ENCODE data around the gene COL4A1.

COL4A1 gene

DNA sequence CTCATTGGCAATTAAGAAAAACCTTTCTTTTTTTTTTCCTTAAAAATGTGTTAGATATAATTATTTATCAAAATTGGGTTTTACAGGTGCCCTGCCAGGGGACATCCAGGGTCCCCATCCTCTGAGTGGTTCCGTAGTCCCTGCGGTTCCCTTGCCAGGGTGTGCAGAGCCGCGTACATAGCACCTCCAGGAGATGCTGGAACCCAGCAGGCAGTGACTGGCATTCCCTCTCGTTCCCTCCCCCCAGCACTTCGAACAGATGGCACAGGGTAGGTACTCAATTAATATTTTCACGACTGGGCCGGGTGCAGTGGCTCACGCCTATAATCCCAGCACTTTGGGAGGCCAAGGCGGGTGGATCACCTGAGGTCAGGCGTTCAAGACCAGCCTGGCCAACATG is 82.0 kb downstream of the COL4A1 start:
- no peak for DNase-seq (ENCODE audit: low spot score)
- no peak for FAIRE-seq

DNA sequence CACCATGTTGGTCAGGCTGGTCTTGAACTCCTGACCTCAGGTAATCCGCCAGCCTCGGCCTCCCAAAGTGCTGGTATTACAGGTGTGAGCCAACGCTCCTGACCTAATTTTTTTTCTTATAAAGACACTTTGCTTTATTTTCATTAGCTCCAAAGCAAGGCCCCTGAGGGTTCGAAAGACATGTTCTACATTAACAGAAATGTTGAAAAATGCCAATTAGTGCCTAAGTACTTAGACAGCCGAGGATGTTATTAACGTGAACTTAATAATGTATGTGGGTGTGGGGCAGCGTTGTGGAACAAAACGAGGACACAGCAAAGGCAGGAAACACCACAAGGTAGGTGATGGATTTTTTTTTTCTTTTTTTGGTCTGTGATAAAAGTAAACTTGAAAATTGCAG is 82.4 kb downstream of the COL4A1 start:
- FAIRE-seq (no peak), DNase-seq (ENCODE audit: low spot score) (no peak)

DNA sequence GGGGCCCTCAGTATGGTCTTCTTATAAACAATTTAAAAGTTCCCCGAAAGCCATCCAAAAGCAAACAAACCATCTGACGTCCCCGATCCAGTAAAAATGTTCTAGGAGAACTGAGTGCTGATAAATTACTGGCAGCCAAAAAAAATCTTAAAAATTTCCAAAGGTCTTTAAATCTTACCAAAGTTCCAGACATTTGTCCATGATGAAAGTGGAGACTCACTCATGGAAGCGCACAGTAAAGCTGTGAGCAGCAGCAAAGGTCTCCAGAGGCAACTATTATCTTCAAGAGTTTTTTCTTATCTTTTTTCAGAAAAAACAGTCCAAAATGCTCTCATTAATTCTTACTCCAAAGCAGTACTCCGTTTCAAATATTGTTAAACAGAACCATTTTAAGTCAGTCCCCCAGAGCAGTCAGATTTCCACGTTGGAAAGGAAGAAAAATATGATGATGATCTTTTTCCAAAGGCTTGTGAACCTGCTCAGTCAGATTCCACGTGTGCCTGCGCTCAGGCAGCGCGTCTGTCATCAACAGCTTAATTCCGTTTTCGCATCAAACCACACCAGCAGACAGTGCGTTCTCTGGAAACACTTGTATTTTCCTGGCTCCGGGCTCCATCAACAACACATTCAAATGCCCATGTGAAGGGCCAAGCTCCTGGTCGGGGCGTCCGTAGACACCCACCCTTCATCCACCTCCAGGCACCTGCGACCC is 85.4 kb downstream of the COL4A1 start:
- FAIRE-seq (no peak), DNase-seq (ENCODE audit: low spot score) (no peak)

DNA sequence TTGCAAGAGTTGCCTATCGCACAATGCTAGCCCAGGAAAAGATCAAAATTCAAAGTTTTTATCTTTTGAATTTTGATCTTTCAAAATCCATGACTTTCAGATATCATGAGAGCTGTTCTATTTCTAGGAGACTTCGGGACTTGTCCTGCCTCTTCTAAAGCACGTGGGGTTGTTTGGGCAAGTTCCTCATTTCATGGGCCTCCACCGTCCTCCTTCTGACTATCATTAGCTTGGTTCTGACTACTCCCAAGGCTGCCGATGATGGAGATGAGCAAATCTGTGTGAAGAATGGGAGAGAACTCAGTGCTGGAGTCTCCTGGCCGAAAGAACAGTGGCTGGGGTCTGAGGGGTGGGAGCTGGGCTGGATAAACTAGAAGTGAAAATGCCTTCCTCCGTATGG is 86.5 kb downstream of the COL4A1 start:
- FAIRE-seq (no peak), DNase-seq (ENCODE audit: low spot score) (no peak)

DNA sequence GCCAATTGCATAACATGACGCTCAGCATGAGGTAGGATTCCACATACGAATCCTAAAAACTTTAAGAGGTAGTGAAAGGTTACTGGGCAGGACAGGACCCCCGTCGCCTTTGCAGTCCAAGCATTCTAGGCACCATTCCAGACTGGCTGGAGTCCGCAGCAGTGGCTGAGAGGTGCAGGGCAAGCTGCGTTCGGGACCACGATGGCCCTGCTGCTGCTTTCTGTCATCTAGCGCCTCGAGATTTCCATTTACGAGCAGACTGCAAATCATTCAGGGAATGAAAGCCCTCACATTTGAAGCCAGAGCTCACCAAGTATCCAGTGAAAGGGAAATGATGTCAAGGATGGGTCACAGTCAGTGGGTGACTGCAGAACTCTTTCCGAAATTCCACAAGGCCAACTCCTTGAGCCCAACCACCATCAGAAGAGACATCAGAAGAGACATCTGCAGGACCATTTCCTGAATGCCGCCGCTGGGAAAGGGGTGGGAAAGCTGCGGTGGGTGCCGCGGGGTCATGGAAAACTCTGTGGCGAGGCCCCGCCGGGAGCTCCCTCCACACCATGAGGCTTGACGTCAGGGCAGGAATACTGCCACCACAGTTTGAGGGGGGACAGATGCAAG is 88.3 kb downstream of the COL4A1 start:
- DNase-seq (ENCODE audit: low spot score) (no peak), FAIRE-seq (no peak)

DNA sequence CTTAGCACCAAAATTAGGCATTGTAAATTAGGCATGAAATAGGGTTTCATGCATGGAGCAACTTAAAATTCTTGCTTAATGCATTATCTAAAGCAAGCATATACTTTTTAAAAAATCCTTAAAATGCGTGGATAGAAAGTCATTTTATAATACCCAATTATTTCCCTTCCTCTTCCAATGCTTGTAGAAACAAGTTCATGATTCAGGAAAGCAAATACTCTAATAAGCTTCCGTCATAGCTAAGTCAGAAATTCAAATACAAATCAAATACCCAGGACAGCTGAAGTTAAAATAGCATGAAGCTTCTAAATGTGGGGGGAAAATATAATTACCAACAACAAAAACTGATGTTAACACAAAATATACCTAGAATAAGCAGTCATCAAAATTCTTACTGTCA is 89.1 kb downstream of the COL4A1 start:
- DNase-seq (ENCODE audit: low spot score) (no peak), FAIRE-seq (no peak)

DNA sequence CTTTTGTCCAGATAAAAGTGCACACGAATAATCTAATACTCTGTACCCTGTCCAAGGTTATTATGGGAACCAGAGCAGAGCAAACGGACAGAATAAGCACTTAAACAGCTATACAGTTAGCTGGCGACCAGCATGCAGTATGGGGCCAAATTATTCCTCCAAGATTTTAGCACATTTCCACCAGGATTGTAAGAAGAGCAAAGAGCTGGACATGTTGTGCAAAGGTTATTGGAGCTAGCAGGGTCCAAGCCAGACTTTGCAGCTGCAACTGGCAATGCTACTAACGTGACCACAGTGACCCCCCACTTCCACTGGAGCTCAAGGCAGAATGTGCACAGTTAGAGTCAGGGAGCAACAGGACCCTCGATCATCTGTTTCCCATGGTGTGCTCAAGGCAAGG is 89.9 kb downstream of the COL4A1 start:
- no peak for DNase-seq (ENCODE audit: low spot score)
- no peak for FAIRE-seq

DNA sequence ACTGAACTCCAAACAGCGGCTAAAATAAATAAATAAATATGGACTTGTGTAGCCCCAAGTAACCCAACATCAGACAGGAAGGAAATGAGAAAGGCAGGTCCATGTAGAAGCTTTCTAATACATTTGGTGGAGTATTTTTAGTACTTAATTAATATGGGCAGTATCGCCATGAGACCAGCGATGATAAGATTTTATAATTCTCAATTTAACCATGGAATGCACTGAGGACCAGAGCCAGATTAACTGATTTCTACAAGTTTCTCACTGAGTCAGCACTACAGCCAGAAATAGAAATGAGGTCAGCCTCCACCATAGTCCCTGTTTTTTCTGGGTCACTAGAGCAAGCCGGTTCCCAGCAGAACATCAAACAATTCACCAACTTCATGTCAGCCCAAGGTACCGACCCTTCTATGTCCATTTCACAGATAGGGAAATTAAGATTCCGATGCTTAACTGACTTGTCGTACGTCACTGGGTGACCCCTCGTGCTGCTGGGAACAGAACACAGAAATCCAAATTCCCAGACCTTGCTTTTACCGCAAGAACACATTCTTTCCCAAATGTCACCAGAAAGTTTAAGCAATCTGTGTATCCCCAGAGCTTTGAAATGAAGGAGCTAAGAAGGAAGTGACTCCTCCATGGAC is 90.4 kb downstream of the COL4A1 start:
- peak; percentile 37 for DNase-seq (ENCODE audit: low spot score)
- FAIRE-seq: no peak

DNA sequence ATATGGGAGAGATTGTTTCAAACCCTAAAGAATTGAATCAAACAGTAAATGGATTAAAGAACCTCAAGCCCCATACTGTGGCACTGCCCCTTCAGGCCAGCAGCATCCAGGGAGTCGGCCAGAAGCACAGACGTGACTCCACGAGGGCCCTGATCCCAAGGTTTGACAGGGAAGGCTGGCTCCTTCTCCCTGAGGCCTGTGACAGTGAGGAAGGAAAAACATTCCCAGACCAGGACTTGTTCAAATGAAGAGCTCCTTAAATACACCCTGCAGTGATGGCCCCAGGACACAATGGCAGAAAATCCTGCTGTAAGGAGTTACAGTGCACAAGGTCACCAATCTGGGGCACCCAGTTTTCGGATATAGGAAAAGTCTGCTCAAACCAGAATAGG is 91.0 kb downstream of the COL4A1 start:
- FAIRE-seq: no peak

DNA sequence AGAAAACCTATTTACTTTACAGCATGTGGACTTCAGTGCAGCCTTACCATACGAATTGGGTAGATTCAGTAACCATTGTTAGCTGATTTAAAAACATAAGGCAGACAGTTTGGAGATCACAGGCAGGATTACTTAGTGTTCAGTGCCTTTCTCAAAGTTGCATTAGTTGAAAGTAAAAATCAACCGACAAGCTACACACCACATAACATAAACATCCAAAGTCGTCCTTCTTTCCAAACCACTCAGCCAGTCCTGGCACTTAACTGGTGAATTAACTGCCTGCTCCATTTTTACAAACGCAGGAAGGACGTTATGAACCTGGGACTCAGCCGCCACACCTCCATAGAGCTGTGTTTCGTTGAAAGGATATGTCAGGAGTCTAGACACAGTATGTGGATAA is 91.4 kb downstream of the COL4A1 start:
- FAIRE-seq (no peak), DNase-seq (ENCODE audit: low spot score) (no peak)

More for the DNA sequence above, 91.0 kb downstream of the COL4A1 start:
- no peak for DNase-seq (ENCODE audit: low spot score)

DNA sequence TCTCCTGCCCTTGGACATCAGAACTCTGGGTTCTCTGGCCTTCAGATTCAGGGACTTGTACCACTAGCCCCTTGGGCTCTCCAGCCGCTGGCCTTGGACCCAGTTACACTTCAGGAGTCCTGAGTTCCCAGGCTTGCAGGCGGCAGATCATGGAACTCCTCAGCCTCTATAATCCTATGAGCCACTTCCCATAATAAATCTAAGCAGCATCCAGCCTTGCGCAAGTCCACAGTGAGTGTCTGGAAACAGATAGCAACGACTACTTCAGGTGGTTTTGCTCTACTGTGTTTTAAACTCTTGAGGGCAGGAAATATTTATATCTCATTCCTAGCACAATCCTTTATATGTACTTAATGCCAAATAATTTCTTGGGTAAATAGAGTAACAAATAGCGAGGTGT is 92.3 kb downstream of the COL4A1 start:
- FAIRE-seq (no peak), DNase-seq (ENCODE audit: low spot score) (no peak)

DNA sequence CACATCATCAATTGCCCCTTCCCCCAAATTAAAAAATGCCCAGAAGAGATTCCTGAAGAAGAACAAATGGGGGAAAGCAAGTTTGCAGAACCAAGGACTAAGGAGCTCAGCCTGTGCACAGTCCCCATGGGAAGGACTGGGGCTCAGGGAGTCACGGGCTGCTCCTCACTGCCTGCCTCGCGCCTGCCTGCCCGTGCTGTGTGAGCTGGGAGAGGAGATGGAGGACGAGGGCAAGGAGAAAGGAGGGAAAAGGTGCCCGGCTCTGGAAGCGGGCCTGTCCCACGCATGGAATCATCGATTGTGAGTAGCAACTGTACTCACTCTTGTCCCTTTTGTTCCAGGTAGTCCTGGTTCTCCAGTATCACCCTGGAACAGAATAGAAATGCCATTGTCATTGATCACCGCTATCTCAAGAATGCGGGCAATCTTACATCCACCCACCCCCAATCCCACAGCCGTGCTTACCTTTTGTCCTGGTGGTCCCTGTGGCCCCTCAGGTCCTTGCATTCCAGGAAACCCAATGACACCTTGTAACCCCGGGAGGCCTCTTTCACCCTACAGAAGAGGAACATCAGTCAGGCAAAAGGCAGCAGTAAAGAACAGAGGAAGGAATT is 93.4 kb downstream of the COL4A1 start:
- no peak for FAIRE-seq
- DNase-seq (ENCODE audit: low spot score): no peak

DNA sequence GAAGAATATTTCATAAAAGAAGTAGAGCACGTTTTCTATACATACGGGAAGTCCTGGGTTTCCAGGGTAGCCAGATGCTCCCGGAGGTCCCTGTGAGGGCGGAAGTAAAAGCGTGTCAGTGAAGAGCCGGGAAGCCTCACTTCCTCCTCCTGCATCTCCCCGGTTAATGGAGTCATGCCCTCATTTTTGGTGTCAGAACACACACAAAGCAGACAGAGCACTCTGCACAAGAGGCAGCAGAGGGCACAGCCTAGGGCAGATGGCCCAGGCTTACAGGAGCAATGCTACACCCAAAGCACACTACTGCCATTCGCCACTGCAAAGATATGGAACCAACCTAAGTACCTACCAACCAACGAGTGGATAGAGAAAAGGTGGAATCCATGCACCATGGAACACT is 94.4 kb downstream of the COL4A1 start:
- DNase-seq (ENCODE audit: low spot score): no peak
- no peak for FAIRE-seq

DNA sequence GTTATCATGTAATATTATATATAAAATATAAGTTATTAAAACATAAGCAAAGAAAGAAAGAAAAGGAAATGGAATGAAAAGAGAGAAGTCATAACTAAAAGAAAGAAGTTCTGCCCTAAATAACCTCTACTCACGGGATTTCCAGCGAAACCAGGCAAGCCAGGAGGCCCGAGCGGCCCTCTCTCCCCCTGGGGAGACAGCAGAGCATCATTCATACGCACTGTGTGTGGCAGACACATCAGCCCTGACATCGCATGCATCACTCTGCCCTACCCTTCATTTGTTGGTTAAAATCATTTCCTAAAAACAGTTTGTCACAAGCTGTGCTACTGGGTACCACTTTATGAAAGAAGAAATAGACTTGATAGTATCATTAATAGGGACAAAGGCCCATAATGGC is 95.2 kb downstream of the COL4A1 start:
- FAIRE-seq: no peak
- DNase-seq (ENCODE audit: low spot score): no peak

DNA sequence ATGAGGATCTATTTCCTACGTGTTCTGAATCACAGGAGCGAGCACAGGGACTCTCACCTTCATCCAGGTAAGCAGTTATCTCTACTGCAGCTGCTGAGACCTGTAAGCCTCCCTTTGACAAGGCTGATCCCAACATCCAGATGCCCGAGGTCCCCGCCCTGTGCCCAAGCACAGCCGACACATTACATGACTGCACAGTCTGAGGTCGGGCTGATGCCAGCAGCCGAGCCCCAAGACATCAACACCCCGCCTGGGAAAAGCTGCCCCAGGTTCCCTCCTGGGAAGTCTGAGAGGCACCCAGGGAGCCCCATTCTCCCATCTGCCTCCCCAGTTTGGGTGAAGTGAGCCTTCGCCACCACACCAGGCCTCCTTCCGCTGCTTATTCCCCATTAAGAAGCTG is 95.9 kb downstream of the COL4A1 start:
- DNase-seq (ENCODE audit: low spot score) (no peak), FAIRE-seq (no peak)

DNA sequence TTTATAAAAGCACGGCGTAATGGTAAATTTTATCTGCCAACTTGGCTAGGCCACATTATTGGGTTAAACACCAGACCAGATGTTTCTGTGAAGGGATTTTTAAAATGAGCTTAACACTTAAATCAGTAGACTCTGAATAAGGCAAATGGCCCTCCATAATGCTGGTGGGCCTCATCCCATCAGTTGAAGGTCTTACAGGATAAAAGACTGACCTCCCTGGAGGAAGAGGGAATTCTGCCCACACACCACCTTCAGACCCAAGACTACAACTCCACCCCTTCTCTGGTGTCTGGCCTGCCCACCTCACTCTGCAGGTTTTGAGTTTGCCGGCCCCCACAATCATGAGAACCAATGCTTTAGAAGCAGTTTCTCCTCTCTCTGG is 96.4 kb downstream of the COL4A1 start:
- FAIRE-seq (no peak), DNase-seq (ENCODE audit: low spot score) (no peak)

DNA sequence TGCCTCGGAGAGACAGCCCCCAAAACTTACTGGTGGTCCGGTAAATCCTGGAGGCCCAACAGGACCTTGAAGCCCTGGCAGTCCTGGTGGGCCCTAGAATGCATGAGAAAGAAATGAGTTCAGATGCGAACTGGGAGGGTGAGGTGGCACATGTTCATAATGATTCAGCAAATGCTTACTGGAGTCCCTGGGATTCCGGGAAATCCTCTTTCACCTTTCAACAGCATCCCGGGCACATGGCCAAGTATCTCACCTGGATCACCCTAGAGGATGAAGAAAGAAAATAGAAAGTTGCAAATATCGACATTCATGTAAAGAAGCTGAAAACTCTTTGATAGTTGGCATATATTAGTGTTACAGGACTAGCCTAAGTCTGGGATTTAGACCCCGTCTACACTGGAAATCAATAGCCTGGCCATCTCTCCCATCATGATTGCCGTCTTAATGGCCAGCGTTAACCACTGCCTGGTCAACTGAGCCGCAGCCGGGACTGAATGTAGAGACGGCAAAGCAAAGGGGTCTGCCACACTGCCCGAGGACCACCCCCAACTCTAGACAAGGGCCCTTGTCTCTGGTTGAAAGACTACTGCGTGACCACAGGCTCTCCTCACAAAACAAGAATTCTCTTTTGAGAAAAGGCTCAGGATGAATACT is 96.9 kb downstream of the COL4A1 start:
- DNase-seq (ENCODE audit: low spot score) (no peak), FAIRE-seq (no peak)

DNA sequence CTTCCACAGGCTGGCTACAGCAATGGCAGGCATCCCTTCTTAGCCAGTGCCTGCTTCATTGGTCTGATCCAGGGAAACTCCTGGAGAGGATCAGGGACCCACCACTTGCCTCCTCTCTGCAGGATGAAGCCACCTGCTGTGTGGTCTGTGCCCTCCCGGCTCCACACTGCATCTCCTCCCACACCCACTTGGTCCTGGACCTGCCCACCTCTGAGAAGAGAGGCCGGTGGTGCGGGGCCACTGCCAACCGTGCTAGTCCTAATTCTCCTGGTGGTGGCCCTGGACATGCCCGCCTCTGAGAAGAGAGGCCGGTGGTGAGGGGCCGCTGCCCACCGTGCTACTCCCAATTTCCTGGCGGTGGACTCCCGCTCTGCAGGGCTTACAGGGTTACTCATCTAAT is 98.8 kb downstream of the COL4A1 start:
- DNase-seq (ENCODE audit: low spot score) (no peak), FAIRE-seq (no peak)

DNA sequence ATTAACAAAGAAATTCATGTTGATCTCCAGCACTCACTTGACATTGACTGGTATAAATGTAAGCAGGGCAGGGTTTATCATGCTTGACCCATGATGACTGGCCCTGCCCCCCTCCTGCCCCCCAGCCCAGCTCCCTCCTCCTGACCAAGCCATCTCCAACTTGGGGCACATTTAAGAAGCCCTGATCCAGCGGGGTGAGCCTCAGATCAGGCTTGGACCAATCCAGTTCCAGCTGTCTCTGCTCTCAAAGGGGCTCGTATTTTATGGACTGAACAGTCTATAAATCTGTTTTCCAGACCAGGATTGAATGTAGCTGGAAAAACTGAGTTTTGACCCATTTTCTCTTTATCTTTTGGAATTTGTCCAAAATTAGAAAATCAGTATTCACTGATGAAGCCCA is 100.0 kb downstream of the COL4A1 start:
- no peak for DNase-seq (ENCODE audit: low spot score)
- FAIRE-seq: no peak

DNA sequence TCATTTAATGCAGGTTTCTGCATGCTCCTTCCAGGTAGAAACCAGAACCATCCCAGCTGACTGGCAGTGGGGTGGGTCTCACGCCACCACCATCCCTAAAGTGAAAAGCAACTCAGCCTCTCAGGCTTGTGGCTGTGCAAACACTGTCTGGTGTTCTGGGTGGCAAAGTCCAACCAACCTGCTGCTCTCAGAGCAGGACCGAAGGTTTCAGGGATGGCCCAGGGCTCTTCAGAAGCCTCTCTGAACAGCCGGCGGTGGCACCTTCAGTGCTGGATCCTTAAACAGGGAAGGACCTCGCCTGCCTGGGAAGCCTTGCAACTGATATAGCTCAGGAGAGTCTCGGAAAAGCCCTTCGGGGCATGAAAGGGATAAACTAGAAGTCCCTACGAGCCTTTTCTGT is 100.8 kb downstream of the COL4A1 start:
- DNase-seq (ENCODE audit: low spot score) (no peak), FAIRE-seq (no peak)

DNA sequence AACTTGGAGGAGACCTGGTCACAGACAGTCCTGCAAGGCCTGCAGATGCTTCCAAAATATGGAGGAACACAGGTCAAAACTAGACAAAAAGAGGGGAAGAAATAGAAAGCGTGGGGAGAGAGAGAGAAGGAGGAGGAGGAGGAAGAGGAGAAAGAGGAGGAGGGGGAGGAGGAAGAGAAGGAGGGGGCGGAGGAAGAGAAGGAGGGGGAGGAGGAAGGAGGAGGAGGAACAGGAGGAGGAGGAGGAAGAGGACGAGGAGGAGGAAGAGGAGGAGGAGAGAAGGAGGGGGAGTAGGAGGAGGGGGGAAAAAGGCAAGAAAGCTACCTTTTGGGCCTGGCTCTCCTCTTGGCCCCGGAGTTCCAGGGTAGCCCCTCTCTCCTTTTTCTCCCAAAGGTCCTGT is 105.8 kb downstream of the COL4A1 start:
- FAIRE-seq (no peak), DNase-seq (ENCODE audit: low spot score) (no peak)

DNA sequence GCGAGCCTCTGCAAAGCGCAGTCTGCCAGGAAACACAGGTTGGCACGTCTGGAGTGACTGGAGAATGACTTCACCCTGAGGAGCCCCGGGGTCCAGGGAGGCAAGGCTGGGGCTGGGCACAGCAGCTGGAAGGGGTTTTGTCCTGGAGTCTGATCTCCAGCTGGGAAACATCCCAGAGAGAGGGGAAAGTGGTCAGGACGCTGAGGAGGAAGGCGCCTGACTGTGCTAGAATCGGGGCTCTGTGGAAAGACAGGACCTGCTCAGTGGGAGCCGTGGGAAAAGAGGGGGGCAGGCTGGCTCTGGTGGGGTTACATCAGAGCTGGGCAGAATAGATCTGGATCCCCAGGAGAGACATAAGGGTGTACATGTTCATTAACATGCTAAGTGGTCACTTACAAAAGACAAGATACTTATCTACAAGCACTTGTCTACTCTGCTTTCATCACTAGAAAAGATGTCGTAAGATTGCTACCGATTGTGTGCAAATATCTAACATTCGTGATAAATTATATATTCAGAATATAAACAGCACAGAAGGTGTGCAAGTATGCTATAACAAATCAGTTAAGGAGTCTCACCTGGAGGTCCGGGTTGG is 106.6 kb downstream of the COL4A1 start:
- no peak for DNase-seq (ENCODE audit: low spot score)
- no peak for FAIRE-seq

All from RCC 7860 (cell line).